Astrocyte (in vitro differentiated cells and primary cell): Measurements from ENCODE around the gene PDGFC.

Experiments
- CTCF ChIP-seq: IDR thresholded peaks from 2 replicates; pipeline ENCODE4 v1.5.1; 2011; ENCODE audit warnings: low read depth, mild to moderate bottlenecking, inconsistent platforms, low read length, moderate library complexity; ENCODE audit not compliant: insufficient read depth
- EZH2 ChIP-seq: IDR thresholded peaks from 2 replicates; pipeline ENCODE4 v1.6.1; 2012; ENCODE audit warnings: mild to moderate bottlenecking, low read length, inconsistent platforms; ENCODE audit not compliant: insufficient read depth

DNA sequence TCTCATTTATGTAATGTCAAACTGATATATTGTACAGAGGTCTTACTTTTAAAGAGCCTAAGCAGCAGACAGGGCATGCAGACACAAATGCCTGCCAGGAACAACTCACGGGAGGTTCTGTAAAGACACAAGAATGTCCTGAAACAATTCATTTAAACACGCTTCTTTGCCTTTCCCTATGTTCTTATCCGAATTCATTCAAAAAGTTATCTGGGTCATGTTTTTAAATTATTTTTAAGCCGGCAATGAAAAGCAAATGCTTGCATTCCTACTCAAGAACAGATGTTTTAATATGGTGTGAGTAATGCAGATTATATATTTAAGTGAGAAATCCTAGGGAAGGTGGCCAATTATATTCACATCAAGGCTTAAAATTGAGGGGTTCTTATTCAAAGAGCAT lies 192.6 kb downstream of the PDGFC start:
- TF ChIP-seq CTCF (no peak), EZH2 (no peak)
